GM18868 (cell line): ENCODE data around the gene SLC35F5.
"Not testable (repeated sequence)": the region's sequence is repeated elsewhere in the genome, so short reads cannot be mapped to it uniquely, and the experiment has no call there.

Experiments used
- ATAC-seq: cut with Tn5 transposase; IDR thresholded peaks from one replicate; pipeline ENCODE4 v1.9.1; 2021; ENCODE audit warnings: mild to moderate bottlenecking, moderate library complexity; ENCODE audit not compliant: unreplicated experiment

Gene SLC35F5

DNA sequence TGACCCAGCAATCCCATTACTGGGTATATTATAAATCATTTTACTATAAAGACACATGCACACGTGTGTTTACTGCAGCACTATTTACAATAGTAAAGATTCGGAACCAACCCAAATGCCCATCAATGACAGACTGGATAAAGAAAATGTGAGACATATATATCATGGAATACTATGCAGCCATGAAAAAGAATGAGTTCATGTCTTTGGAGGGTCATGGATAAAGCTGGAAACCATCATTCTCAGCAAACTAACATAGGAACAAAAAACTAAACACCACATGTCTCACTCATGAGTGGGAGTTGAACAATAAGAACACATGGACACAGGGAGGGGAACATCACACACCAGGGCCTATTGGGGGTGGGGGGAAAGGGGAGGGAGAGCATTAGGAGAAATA is 58.2 kb downstream of the SLC35F5 start:
- ATAC-seq = not testable (repeated sequence)

DNA sequence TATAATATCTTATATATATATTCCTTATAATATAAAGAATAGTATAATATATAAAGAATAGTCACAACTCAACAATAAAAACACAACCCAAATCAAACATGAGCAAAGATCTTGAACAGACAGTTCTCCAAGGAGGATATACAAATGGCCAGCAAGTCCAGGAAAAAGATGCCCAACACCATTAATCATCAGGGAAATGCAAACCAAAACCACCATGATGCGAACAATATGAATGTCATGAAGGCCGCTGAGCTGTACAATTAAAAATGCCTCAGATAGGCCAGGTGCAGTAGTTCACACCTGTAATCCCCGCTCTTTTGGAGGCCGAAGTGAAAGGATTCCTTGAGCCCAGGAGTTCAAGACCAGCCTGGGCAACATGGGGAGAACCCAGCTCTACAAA is 58.9 kb downstream of the SLC35F5 start:
- ATAC-seq = no peak

DNA sequence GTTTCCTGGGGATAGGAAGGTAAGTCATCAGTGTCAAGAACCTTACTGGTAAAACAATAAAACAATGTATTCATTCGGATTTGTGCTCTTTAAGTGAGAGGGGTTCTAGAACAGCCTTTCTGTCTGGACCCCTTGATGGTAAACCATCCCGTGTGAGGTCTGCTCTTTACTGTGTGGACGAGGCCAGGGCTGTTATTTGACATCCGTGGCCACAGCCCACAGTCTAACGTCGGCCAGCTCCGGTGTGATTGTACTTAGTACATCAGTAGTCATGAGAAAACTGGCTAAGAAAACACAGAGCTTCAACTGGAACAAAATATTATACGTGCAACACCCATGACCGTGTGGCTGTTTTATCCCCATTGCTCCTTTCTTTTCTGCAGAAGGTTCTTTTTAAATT is 62.0 kb downstream of the SLC35F5 start:
- ATAC-seq = no peak

DNA sequence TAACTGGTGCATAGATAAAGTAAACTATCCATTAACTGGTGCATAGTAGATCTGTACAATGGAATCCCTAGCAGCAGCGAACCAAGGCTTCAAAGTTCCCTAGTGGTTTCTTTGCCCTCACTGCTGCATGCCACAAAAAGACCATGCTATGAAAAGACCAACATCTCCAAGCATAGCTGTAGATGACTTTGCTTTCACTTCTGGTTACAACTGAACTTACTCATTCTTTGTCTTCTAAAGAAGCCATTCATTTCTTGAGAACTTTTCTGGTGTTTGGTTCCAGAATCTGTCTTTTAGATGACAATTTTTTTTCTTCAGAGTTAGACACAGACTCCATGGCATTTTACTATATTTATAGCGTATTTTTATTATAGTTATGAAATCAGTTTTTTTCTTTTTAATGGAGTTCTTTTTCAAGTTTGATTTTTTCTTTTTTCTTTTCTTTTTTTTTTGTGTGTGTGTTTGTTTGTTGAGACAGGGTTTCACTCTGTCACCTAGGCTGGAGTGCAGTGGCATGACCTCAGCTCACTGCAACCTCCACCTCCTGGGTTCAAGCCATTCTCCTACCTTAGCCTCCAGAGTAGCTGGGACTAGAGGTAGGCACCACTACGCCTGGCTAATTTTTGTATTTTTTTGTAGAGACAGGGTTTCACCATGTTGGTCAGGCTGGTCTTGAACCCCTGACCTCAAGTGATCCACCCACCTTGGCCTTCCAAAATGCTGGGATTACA is 63.6 kb downstream of the SLC35F5 start:
- peak; percentile 81 for ATAC-seq

DNA sequence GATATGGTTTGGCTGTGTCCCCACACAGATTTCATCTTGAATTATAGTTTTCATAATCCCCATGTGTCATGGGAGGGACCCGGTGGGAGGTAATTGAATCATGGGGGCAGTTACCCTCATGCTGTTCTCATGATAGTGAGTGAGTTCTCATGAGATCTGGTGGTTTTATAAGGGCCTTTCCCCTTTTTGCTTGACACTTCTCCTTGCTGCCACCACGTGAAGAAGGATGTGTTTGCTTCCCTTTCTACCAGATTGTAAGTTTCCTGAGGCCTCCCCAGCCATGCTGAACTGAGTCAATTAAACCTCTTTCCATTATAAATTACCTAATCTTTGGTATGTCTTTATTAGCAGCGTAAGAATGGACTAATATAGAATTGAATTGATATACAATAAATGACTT is 65.6 kb downstream of the SLC35F5 start:
- not testable (repeated sequence) for ATAC-seq

DNA sequence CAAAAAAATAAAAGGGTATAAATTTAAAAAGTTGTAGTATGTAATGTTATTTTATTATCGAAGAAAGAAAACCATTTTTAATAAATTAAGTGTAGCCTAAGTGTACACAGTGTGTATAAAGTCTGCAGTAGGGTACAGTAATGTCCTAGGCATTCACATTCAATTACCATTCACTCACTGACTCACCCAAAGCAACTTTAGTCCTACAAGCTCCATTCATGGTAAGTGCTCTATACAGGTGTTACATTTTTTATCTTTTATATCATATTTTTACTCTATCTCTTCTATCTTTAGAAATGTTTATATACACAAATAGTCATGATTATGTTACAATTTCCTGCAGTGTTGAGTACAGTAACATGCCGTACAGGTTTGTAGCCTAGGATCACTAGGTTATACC is 69.9 kb downstream of the SLC35F5 start:
- no peak for ATAC-seq

DNA sequence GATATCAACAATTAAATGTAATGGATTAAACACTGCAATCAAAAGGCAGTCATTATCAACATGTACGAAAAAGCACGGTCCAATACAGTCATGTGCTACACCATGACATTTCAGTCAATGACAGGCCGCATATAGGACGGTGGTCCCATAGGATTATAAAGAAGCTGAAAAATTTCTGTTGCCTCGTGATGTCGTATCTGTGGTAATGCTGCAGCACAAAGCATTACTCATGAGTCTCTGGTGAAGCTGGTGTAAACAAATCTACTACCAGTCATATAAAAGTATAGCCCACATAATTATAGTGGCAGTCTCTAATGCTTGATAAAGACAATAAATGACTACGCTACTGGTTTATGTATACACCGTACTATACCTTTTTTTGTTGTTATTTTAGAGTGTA is 71.0 kb downstream of the SLC35F5 start:
- no peak for ATAC-seq

DNA sequence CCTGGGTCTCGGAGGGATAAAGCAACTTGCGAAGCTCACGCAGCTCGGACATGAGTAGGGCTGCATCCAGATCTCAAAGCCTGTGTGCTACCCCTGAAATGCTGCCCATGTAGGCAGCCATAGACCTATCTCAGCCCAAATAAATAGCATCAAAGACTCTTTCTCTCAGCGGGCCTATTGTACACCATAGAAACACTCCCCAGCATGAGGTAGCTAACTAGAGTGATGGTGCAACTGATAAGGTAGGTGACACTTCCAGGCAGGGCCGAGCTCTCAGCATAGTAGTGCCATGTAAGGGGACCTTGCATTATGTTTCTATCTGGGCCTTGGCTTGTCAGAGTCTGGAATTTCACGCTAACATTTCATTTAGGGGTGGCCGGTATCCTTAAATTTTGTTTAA is 77.0 kb downstream of the SLC35F5 start:
- no peak for ATAC-seq

DNA sequence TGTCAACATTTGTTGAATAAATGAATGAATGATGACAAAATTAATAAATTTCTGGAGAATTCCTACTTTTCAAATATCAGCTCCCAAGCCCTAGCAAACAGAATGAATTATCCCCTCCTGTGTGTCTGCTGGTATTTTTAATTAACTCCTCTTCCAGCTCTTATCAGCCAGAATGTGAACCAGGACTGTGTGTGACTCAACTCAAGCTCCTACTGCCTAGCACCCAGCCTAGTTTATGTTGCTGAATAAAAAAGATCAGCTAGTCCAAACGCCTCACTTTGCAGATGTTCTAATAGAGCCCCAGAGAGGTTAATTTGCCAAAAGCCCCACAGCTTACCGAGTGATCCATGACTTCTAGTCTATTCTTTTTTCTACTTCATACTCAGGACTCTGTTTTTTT is 79.1 kb downstream of the SLC35F5 start:
- no peak for ATAC-seq

DNA sequence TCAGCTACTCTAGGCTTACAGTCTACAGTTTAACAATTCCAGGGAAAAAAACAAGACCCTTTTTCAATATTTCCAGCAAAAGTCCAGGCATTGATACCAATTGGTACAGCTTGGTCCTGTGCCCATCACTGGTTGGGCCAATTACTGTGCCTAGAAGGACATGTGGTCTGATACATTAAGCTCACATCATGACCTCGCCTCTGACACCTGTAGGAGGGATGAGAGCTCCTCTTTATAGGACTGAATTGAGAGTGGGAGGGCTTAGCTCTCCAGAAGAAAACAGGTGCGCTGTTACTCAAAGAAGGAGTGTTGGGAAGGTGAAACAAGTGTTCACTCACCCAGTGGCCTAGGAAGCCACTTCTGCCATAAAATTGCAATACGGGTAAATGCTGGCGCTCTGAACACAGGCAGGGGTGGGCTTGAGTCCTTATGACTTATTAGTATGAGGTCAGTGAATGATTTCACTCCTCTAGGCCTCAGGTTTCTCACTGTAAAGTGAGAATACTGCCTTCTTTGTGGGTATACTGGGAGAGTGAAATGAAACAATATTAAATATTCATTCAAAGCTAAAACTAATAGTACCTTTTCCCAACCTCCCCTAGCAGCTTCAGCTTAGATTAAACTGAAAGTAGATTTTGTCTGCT is 79.7 kb downstream of the SLC35F5 start:
- no peak for ATAC-seq

DNA sequence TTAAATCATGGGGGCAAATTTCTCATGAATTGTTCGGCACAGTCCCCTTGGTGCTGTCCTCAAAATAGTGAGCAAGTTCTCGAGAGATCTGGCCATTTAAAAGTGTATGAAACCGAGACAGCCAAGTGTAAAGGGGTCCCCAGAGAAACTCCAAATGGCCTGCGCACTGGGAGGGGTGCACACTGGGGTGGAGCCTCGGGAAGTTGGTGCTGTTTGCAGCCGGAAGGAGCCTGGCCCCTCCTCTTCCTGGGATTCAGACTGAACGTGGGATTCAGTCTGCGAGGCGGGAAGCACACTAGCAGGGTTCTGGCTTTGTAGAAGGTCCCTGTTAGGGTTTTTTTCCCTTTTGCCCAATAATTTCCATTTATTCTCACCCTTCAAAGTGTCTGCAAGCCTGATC is 80.6 kb downstream of the SLC35F5 start:
- no peak for ATAC-seq

DNA sequence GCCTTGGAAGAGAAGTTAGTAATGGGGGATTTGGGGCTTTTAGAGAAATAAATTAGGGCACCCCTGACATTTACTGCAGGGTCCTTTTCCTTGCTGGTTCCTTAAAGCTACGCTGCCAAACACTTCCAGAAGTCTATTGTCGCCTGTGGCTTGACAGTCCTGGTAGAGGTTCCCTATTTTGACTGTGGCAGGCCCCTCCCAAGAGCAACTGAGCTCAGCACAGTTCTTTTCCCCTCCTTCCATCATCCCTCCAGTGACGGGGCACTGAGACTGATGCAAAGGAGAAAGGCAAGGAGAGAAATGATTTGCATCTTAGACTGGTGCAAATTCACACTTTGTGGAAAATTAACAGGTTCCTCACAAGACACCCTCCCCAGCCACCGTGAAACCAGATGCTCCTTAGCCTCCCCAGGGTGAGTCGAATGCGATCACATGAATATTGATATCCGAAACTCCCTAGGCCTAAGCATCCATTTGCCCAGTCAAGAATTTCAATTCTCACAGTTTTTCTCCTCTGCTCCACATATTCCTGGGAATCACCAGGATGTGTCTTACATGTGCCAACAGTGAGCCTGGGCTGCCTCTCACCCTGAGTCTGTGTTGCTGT is 84.0 kb downstream of the SLC35F5 start:
- ATAC-seq = no peak

DNA sequence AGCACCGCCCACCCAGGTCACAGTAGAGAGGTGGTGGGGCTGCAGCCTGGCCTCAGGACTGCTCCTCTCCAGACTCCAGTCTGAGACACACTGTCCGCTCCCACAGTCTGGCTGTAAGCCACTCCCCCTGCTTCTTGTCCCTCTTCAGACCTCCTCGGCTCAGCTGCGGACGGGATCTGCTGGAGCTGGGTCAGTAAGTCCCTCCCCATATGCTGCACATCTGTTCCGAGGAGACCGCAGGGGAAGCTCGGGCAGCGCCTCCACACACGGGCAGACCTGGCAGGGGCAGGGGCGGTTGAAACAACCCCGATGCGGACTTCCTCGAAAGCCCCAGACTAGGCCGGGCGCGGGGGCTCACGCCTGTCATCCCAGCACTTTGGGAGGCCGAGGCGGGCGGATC is 87.4 kb downstream of the SLC35F5 start:
- not testable (repeated sequence) for ATAC-seq

DNA sequence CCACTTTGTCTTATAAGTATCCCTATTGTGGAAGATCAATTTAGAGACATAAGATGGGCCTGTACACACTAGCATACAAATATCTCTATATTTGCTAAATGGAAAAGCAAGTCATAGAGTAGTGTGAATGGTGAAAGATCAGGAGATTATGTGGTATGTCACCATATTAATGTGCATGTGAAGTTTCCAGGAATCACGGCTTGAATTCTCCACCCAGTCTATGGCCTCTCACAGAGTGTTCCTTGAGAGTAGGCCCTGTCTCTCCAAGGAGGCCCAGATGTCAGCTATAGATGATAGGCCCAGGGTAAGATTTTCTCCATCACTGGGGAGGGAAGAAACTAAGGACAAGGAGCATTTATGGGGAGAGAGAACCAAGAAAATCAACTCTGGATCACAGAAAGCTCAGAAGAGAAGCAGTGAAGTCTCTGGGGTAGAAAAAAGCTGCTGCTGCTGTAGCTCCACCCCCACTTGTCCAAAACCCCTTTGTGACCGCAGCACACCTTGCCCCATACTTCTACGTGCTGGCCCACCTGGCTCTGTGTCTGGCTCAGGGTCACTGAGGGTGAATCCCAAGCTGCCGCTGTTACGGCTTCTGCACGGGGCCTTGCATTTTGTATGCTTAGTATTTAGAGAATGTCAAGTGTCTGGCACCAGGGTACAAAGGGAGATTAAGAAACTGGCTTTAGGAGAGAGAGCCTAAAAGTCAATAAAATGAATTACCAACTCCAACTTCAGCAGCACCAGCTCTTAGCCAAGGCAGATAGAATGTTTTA is 91.5 kb downstream of the SLC35F5 start:
- ATAC-seq = not testable (repeated sequence)

DNA sequence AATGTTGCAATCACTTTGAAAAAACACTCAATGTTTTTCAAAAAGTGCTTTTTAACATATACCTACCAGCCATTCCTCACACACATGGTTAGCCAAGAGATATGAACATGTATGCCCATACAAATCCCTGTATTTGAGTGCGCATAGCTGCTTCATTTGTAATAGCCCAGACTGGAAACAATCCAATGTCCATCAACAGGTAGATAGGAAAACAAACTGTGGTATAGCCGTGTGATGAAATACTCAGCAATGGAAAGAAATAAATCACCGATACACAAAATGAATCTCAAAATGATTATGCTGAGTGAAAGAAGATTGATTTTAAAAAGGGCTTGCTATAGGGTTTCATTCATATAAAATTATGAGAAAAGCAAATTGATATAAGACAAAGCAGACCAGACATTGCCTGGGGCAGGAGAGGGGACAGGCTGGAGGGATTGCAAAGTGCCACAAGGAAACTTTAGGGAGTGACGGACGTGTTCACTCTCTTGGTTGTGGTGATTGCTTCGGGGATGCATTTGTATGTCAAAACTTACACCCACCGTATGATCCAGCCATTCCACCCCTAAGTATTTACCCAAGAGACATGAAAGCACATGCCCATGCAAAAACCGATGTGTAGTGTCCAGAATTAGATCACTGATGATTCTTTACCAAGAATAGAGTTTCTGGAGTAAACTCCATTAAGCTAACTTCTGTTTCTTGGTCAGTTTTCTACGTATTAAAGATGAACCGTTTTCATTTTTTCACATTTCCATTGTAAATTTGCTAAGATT is 93.0 kb downstream of the SLC35F5 start:
- not testable (repeated sequence) for ATAC-seq
